ENCODE data around the gene VMP1. TPM values are rescaled to one million over a fixed set of nuclear protein-coding genes. Genes with fewer than 3 reads are reported as not detected.
A peak's percentile ranks its signal among the peaks of the same experiment; 100 is the strongest.

The VMP1 gene
- total RNA-seq, 1 experiment from 2014 or later = 72.8 TPM

GRCh38 chr17:59734226-59734625 lies 26.8 kb downstream of the VMP1 start:
- Mint-ChIP-seq H3K36me3 (peaks cover 7% of the 10 kb centered on the region; the same call in 1 of the 2 replicates), H3K4me3 (no peak overlapping the region), H3K27me3 (ENCODE audit: low read depth) (no peaks in the 10 kb centered on the region), H3K4me1 (no peaks in the 10 kb centered on the region), H3K27ac (no peak overlapping the region), H3K9me3 (no peaks in the 10 kb centered on the region)
- DNase-seq (ENCODE audit: low spot score) (no peak), ATAC-seq (no peak)
- CTCF ChIA-PET = interaction anchor here (0.9 kb wide), 1 partner anchor 230 kb away, joined by 3 read pairs; the partner anchor contains the start of gene RNFT1
- TF ChIP-seq ZNF121 (CRISPR knock-in tag; IDR thresholded peaks at IDR 0.05) (no peak), CDX4 (CRISPR knock-in tag; IDR thresholded peaks at IDR 0.05; ENCODE audit: borderline replicate concordance) (no peak), USF2 (CRISPR knock-in tag; IDR thresholded peaks at IDR 0.05) (no peak), GABPB1 (CRISPR knock-in tag; IDR thresholded peaks at IDR 0.05) (no peak)
- POLR2A ChIA-PET = no interaction called here

- Mint-ChIP-seq H3K36me3 (peaks cover 15% of the 10 kb centered on the region), H3K27me3 (ENCODE audit: low read depth) (no peaks in the 10 kb centered on the region), H3K4me3 (no peak overlapping the region), H3K4me1 (no peaks in the 10 kb centered on the region), H3K27ac (0 out of 2 replicates have a peak overlapping the region, but pooled peaks have one; percentile 20), H3K9me3 (peaks cover 4% of the 10 kb centered on the region)
- no peak for TF ChIP-seq PREB (CRISPR knock-in tag; IDR thresholded peaks at IDR 0.05; ENCODE audit: borderline replicate concordance)
- DNase-seq (ENCODE audit: low spot score) = no peak
- ATAC-seq = no peak
- POLR2A ChIA-PET = no interaction called here
- CTCF ChIA-PET = no interaction called here
Observed at GRCh38 chr17:59737324-59737723, 29.9 kb downstream of the VMP1 start.

GRCh38 chr17:59743842-59744241 lies 36.4 kb downstream of the VMP1 start:
- CTCF ChIA-PET = no interaction called here
- POLR2A ChIA-PET = no interaction called here
- no peaks in the 10 kb centered on the region for H3K27me3 Mint-ChIP-seq (ENCODE audit: low read depth)
- H3K4me3 Mint-ChIP-seq = no peak overlapping the region
- ATAC-seq (no peak), DNase-seq (ENCODE audit: low spot score) (no peak)
- TF ChIP-seq ZNF671 (CRISPR knock-in tag; IDR thresholded peaks at IDR 0.05) (no peak), USF1 (CRISPR knock-in tag; IDR thresholded peaks at IDR 0.05) (no peak), E2F4 (CRISPR knock-in tag; IDR thresholded peaks at IDR 0.05; ENCODE audit: borderline replicate concordance, low read depth) (no peak), FOXP4 (CRISPR knock-in tag; IDR thresholded peaks at IDR 0.05) (no peak), NFYB (CRISPR knock-in tag; conservative IDR thresholded peaks at IDR 0.05; ENCODE audit: low read depth) (no peak), ARID4B (CRISPR knock-in tag; IDR thresholded peaks at IDR 0.05; ENCODE audit: borderline replicate concordance) (no peak), ZNF425 (CRISPR knock-in tag; conservative IDR thresholded peaks at IDR 0.05) (no peak), JUN (CRISPR knock-in tag; IDR thresholded peaks at IDR 0.05) (no peak), NFE2L1 (CRISPR knock-in tag; IDR thresholded peaks at IDR 0.05) (no peak), GTF2I (CRISPR knock-in tag; conservative IDR thresholded peaks at IDR 0.05) (no peak), E2F1 (CRISPR knock-in tag; IDR thresholded peaks at IDR 0.05) (no peak)
- H3K27ac Mint-ChIP-seq = no peak overlapping the region
- H3K9me3 Mint-ChIP-seq = peaks cover 19% of the 10 kb centered on the region
- no peaks in the 10 kb centered on the region for H3K4me1 Mint-ChIP-seq
- H3K36me3 Mint-ChIP-seq = peaks cover 25% of the 10 kb centered on the region

Measured in WTC11 (cell line).